T-helper 2 cell treated with Interferon-gamma antibody and Interleukin-4, amounts not matched to agents 5 μg/mL and 100 μg/mL, for 36 hours (primary cell): ENCODE measurements around the gene NDUFB11.

ENCODE experiments used
- DNase-seq: peaks from one replicate; pipeline ENCODE4 v3.0.0; 2021; ENCODE audit warnings: low spot score
- H3K27ac Mint-ChIP-seq: one replicate; pipeline ENCODE4 v1.8.0; 2021; ENCODE audit warnings: mild to moderate bottlenecking, mixed read lengths
- H3K27me3 Mint-ChIP-seq: one replicate; pipeline ENCODE4 v1.8.0; 2021; ENCODE audit warnings: low read depth, mixed read lengths
- H3K36me3 Mint-ChIP-seq: one replicate; pipeline ENCODE4 v1.8.0; 2021; ENCODE audit warnings: low read depth, mixed read lengths
- H3K4me1 Mint-ChIP-seq: one replicate; pipeline ENCODE4 v1.8.0; 2021; ENCODE audit warnings: low read depth, mixed read lengths
- H3K4me3 Mint-ChIP-seq: one replicate; pipeline ENCODE4 v1.8.0; 2022; ENCODE audit warnings: mild to moderate bottlenecking, moderate library complexity, mixed read lengths
- H3K9me3 Mint-ChIP-seq: one replicate; pipeline ENCODE4 v1.8.0; 2021; ENCODE audit warnings: mixed read lengths

NDUFB11 gene

GRCh38 chrX:47169726-47170515 lies 25.4 kb upstream of the NDUFB11 start:
- Mint-ChIP-seq H3K36me3 (peaks cover 11% of the 10 kb centered on the region), H3K27ac (no peak overlapping the region), H3K9me3 (no peaks in the 10 kb centered on the region), H3K4me3 (no peak overlapping the region), H3K4me1 (no peaks in the 10 kb centered on the region), H3K27me3 (no peaks in the 10 kb centered on the region)
- DNase-seq, result no peak

- Mint-ChIP-seq H3K27ac (no peak overlapping the region), H3K27me3 (no peaks in the 10 kb centered on the region), H3K36me3 (peaks cover 18% of the 10 kb centered on the region), H3K4me1 (no peaks in the 10 kb centered on the region), H3K9me3 (no peaks in the 10 kb centered on the region), H3K4me3 (no peak overlapping the region)
- DNase-seq, result no peak
Measured at GRCh38 chrX:47169273-47169672, 24.8 kb upstream of the NDUFB11 start.

GRCh38 chrX:47168495-47169073 lies 24.1 kb upstream of the NDUFB11 start:
- Mint-ChIP-seq H3K27me3 (no peaks in the 10 kb centered on the region), H3K36me3 (peaks cover 20% of the 10 kb centered on the region), H3K9me3 (no peaks in the 10 kb centered on the region), H3K4me3 (no peak overlapping the region), H3K27ac (no peak overlapping the region), H3K4me1 (no peaks in the 10 kb centered on the region)
- no peak for DNase-seq

- Mint-ChIP-seq H3K4me3 (no peak overlapping the region), H3K27ac (no peak overlapping the region), H3K9me3 (no peaks in the 10 kb centered on the region), H3K36me3 (peaks cover 17% of the 10 kb centered on the region), H3K27me3 (no peaks in the 10 kb centered on the region), H3K4me1 (no peaks in the 10 kb centered on the region)
- DNase-seq, result no peak
Measured at GRCh38 chrX:47166126-47166525, 21.6 kb upstream of the NDUFB11 start.

GRCh38 chrX:47164420-47164819 lies 19.9 kb upstream of the NDUFB11 start:
- Mint-ChIP-seq H3K4me1 (no peaks in the 10 kb centered on the region), H3K27ac (no peak overlapping the region), H3K27me3 (no peaks in the 10 kb centered on the region), H3K36me3 (peaks cover 19% of the 10 kb centered on the region), H3K4me3 (no peak overlapping the region), H3K9me3 (no peaks in the 10 kb centered on the region)
- DNase-seq, result no peak

- Mint-ChIP-seq H3K9me3 (no peaks in the 10 kb centered on the region), H3K4me1 (no peaks in the 10 kb centered on the region), H3K27ac (no peak overlapping the region), H3K27me3 (no peaks in the 10 kb centered on the region), H3K4me3 (no peak overlapping the region), H3K36me3 (peaks cover 24% of the 10 kb centered on the region)
- DNase-seq, result no peak
Measured at GRCh38 chrX:47162927-47163583, 18.6 kb upstream of the NDUFB11 start.

- no peaks in the 10 kb centered on the region for H3K9me3 Mint-ChIP-seq
- no peak overlapping the region for H3K4me3 Mint-ChIP-seq
- H3K27me3 Mint-ChIP-seq, result no peaks in the 10 kb centered on the region
- no peaks in the 10 kb centered on the region for H3K4me1 Mint-ChIP-seq
- DNase-seq, result no peak
- no peak overlapping the region for H3K27ac Mint-ChIP-seq
- H3K36me3 Mint-ChIP-seq, result peaks cover 38% of the 10 kb centered on the region
Measured at GRCh38 chrX:47160781-47161180, 16.3 kb upstream of the NDUFB11 start.

GRCh38 chrX:47158781-47159180 lies 14.3 kb upstream of the NDUFB11 start:
- DNase-seq, result no peak
- Mint-ChIP-seq H3K36me3 (peaks cover 29% of the 10 kb centered on the region), H3K4me3 (no peak overlapping the region), H3K4me1 (no peaks in the 10 kb centered on the region), H3K9me3 (no peaks in the 10 kb centered on the region), H3K27ac (no peak overlapping the region), H3K27me3 (no peaks in the 10 kb centered on the region)

GRCh38 chrX:47158131-47158530 lies 13.6 kb upstream of the NDUFB11 start:
- Mint-ChIP-seq H3K27me3 (no peaks in the 10 kb centered on the region), H3K9me3 (no peaks in the 10 kb centered on the region), H3K27ac (no peak overlapping the region), H3K4me1 (no peaks in the 10 kb centered on the region), H3K36me3 (peaks cover 32% of the 10 kb centered on the region), H3K4me3 (no peak overlapping the region)
- no peak for DNase-seq

- H3K27me3 Mint-ChIP-seq, result no peaks in the 10 kb centered on the region
- no peak overlapping the region for H3K27ac Mint-ChIP-seq
- no peaks in the 10 kb centered on the region for H3K9me3 Mint-ChIP-seq
- no peak overlapping the region for H3K4me3 Mint-ChIP-seq
- H3K4me1 Mint-ChIP-seq, result no peaks in the 10 kb centered on the region
- H3K36me3 Mint-ChIP-seq, result peaks cover 28% of the 10 kb centered on the region
- DNase-seq, result no peak
Measured at GRCh38 chrX:47156611-47157520, 12.4 kb upstream of the NDUFB11 start.

- DNase-seq, result no peak
- peaks cover 34% of the 10 kb centered on the region for H3K36me3 Mint-ChIP-seq
- H3K27ac Mint-ChIP-seq, result no peak overlapping the region
- H3K4me1 Mint-ChIP-seq, result peaks cover 8% of the 10 kb centered on the region
- H3K9me3 Mint-ChIP-seq, result no peaks in the 10 kb centered on the region
- no peak overlapping the region for H3K4me3 Mint-ChIP-seq
- H3K27me3 Mint-ChIP-seq, result no peaks in the 10 kb centered on the region
Measured at GRCh38 chrX:47151435-47151834, 6.9 kb upstream of the NDUFB11 start.

GRCh38 chrX:47148946-47149345 lies 4.4 kb upstream of the NDUFB11 start:
- DNase-seq, result no peak
- H3K36me3 Mint-ChIP-seq, result peaks cover 33% of the 10 kb centered on the region
- H3K27me3 Mint-ChIP-seq, result no peaks in the 10 kb centered on the region
- no peak overlapping the region for H3K27ac Mint-ChIP-seq
- peaks cover 8% of the 10 kb centered on the region for H3K4me1 Mint-ChIP-seq
- no peaks in the 10 kb centered on the region for H3K9me3 Mint-ChIP-seq
- no peak overlapping the region for H3K4me3 Mint-ChIP-seq

GRCh38 chrX:47146936-47147859 lies 2.7 kb upstream of the NDUFB11 start:
- no peaks in the 10 kb centered on the region for H3K9me3 Mint-ChIP-seq
- H3K27ac Mint-ChIP-seq, result no peak overlapping the region
- H3K4me1 Mint-ChIP-seq, result peaks cover 15% of the 10 kb centered on the region
- peaks cover 38% of the 10 kb centered on the region for H3K36me3 Mint-ChIP-seq
- H3K4me3 Mint-ChIP-seq, result peak overlapping the region; percentile 32
- no peaks in the 10 kb centered on the region for H3K27me3 Mint-ChIP-seq
- DNase-seq, result no peak
